Measurements from ENCODE around the gene UTP11.

The UTP11 gene

GRCh38 chr1:38045401-38046332 is 33.1 kb downstream of the UTP11 start:
- Mint-ChIP-seq H3K36me3 (no peaks in the 10 kb centered on the region), H3K4me3 (peak overlapping the region; percentile 30), H3K27ac (no peak overlapping the region), H3K4me1 (ENCODE audit: low read depth) (peaks cover 11% of the 10 kb centered on the region), H3K9me3 (ENCODE audit: low read depth) (no peaks in the 10 kb centered on the region), H3K27me3 (peaks cover 27% of the 10 kb centered on the region)

- Mint-ChIP-seq H3K27me3 (peaks cover 22% of the 10 kb centered on the region), H3K27ac (no peak within 1 kb of the TSS), H3K9me3 (ENCODE audit: low read depth) (no peaks in the 10 kb centered on the region), H3K4me1 (ENCODE audit: low read depth) (peaks cover 11% of the 10 kb centered on the region), H3K4me3 (peak within 1 kb of the TSS; percentile 74), H3K36me3 (no peaks in the 10 kb centered on the region)
Observed at GRCh38 chr1:38046333-38046883, 33.9 kb downstream of the UTP11 start, which contains the start of gene POU3F1. TSS of gene POU3F1 (minus strand) at chr1:38046793. CDS start at chr1:38046743, 50 bp downstream.

- no peaks in the 10 kb centered on the region for H3K36me3 Mint-ChIP-seq
- H3K4me3 Mint-ChIP-seq, result peak overlapping the region; percentile 74
- peaks cover 18% of the 10 kb centered on the region for H3K27me3 Mint-ChIP-seq
- no peaks in the 10 kb centered on the region for H3K9me3 Mint-ChIP-seq (ENCODE audit: low read depth)
- H3K4me1 Mint-ChIP-seq (ENCODE audit: low read depth), result peaks cover 11% of the 10 kb centered on the region
- H3K27ac Mint-ChIP-seq, result no peak overlapping the region
Observed at GRCh38 chr1:38046884-38047602, 34.5 kb downstream of the UTP11 start.

GRCh38 chr1:38047603-38048141 is 35.1 kb downstream of the UTP11 start:
- Mint-ChIP-seq H3K9me3 (ENCODE audit: low read depth) (no peaks in the 10 kb centered on the region), H3K36me3 (no peaks in the 10 kb centered on the region), H3K4me3 (peak overlapping the region; percentile 74), H3K4me1 (ENCODE audit: low read depth) (peaks cover 11% of the 10 kb centered on the region), H3K27ac (no peak overlapping the region), H3K27me3 (peaks cover 14% of the 10 kb centered on the region)

- peaks cover 4% of the 10 kb centered on the region for H3K4me1 Mint-ChIP-seq (ENCODE audit: low read depth)
- no peak overlapping the region for H3K4me3 Mint-ChIP-seq
- no peaks in the 10 kb centered on the region for H3K36me3 Mint-ChIP-seq
- H3K9me3 Mint-ChIP-seq (ENCODE audit: low read depth), result no peaks in the 10 kb centered on the region
- H3K27me3 Mint-ChIP-seq, result peaks cover 3% of the 10 kb centered on the region
- H3K27ac Mint-ChIP-seq, result no peak overlapping the region
Observed at GRCh38 chr1:38050397-38051078, 38.0 kb downstream of the UTP11 start.

- H3K36me3 Mint-ChIP-seq, result no peaks in the 10 kb centered on the region
- H3K27me3 Mint-ChIP-seq, result peaks cover 3% of the 10 kb centered on the region
- no peak overlapping the region for H3K27ac Mint-ChIP-seq
- peaks cover 4% of the 10 kb centered on the region for H3K4me1 Mint-ChIP-seq (ENCODE audit: low read depth)
- no peaks in the 10 kb centered on the region for H3K9me3 Mint-ChIP-seq (ENCODE audit: low read depth)
- H3K4me3 Mint-ChIP-seq, result no peak overlapping the region
Observed at GRCh38 chr1:38051079-38051543, 38.6 kb downstream of the UTP11 start.

GRCh38 chr1:38052750-38053415 is 40.3 kb downstream of the UTP11 start:
- Mint-ChIP-seq H3K9me3 (ENCODE audit: low read depth) (no peaks in the 10 kb centered on the region), H3K27ac (no peak overlapping the region), H3K36me3 (no peaks in the 10 kb centered on the region), H3K27me3 (peaks cover 3% of the 10 kb centered on the region), H3K4me1 (ENCODE audit: low read depth) (peaks cover 2% of the 10 kb centered on the region), H3K4me3 (no peak overlapping the region)

- Mint-ChIP-seq H3K4me3 (no peak overlapping the region), H3K4me1 (ENCODE audit: low read depth) (peaks cover 2% of the 10 kb centered on the region), H3K27ac (no peak overlapping the region)
Observed at GRCh38 chr1:38053416-38054091, 41.0 kb downstream of the UTP11 start.

GRCh38 chr1:38055398-38055797 is 42.9 kb downstream of the UTP11 start:
- H3K27me3 Mint-ChIP-seq, result peaks cover 5% of the 10 kb centered on the region
- no peaks in the 10 kb centered on the region for H3K9me3 Mint-ChIP-seq (ENCODE audit: low read depth)
- H3K36me3 Mint-ChIP-seq, result no peaks in the 10 kb centered on the region
- H3K4me3 Mint-ChIP-seq, result no peak overlapping the region
- H3K27ac Mint-ChIP-seq, result no peak overlapping the region
- H3K4me1 Mint-ChIP-seq (ENCODE audit: low read depth), result peaks cover 2% of the 10 kb centered on the region

More at GRCh38 chr1:38053416-38054091, 41.0 kb downstream of the UTP11 start:
- no peaks in the 10 kb centered on the region for H3K36me3 Mint-ChIP-seq
- H3K9me3 Mint-ChIP-seq (ENCODE audit: low read depth), result no peaks in the 10 kb centered on the region
- H3K27me3 Mint-ChIP-seq, result peaks cover 4% of the 10 kb centered on the region

- Mint-ChIP-seq H3K4me1 (ENCODE audit: low read depth) (peaks cover 2% of the 10 kb centered on the region), H3K27ac (no peak overlapping the region), H3K36me3 (no peaks in the 10 kb centered on the region), H3K4me3 (no peak overlapping the region), H3K27me3 (peaks cover 5% of the 10 kb centered on the region), H3K9me3 (ENCODE audit: low read depth) (no peaks in the 10 kb centered on the region)
Observed at GRCh38 chr1:38055965-38056364, 43.4 kb downstream of the UTP11 start.

GRCh38 chr1:38059635-38060250 is 47.2 kb downstream of the UTP11 start:
- H3K9me3 Mint-ChIP-seq (ENCODE audit: low read depth), result no peaks in the 10 kb centered on the region
- no peak overlapping the region for H3K27ac Mint-ChIP-seq
- H3K4me3 Mint-ChIP-seq, result no peak overlapping the region
- H3K36me3 Mint-ChIP-seq, result no peaks in the 10 kb centered on the region
- no peaks in the 10 kb centered on the region for H3K4me1 Mint-ChIP-seq (ENCODE audit: low read depth)
- peaks cover 2% of the 10 kb centered on the region for H3K27me3 Mint-ChIP-seq

GRCh38 chr1:38060498-38060897 is 48.0 kb downstream of the UTP11 start:
- H3K36me3 Mint-ChIP-seq, result no peaks in the 10 kb centered on the region
- H3K27me3 Mint-ChIP-seq, result peaks cover 2% of the 10 kb centered on the region
- H3K9me3 Mint-ChIP-seq (ENCODE audit: low read depth), result no peaks in the 10 kb centered on the region
- no peaks in the 10 kb centered on the region for H3K4me1 Mint-ChIP-seq (ENCODE audit: low read depth)
- no peak overlapping the region for H3K27ac Mint-ChIP-seq
- no peak overlapping the region for H3K4me3 Mint-ChIP-seq

- no peaks in the 10 kb centered on the region for H3K36me3 Mint-ChIP-seq
- no peaks in the 10 kb centered on the region for H3K4me1 Mint-ChIP-seq (ENCODE audit: low read depth)
- H3K4me3 Mint-ChIP-seq, result no peak overlapping the region
- H3K9me3 Mint-ChIP-seq (ENCODE audit: low read depth), result no peaks in the 10 kb centered on the region
- peaks cover 2% of the 10 kb centered on the region for H3K27me3 Mint-ChIP-seq
- H3K27ac Mint-ChIP-seq, result no peak overlapping the region
Observed at GRCh38 chr1:38061290-38061689, 48.8 kb downstream of the UTP11 start.

Measured in activated naive CD8-positive, alpha-beta T cell (primary cell).